Gastroesophageal sphincter (tissue), 4 donors: Measurements from ENCODE around the gene GSG1L2. TPM values are rescaled to one million over a fixed set of nuclear protein-coding genes. Genes with fewer than 3 reads are reported as not detected.
A peak's percentile ranks its signal among the peaks of the same experiment; 100 is the strongest.

ENCODE experiments used
- ATAC-seq: fragments of 150-250 bp; one replicate; pipeline ENCODE4 v1.9.1; 2016; ENCODE audit warnings: mild to moderate bottlenecking, moderate library complexity
- H3K27ac ChIP-seq, 4 donors: fragments of 200-600 bp; sonication (generic) in 3 of 4; 1 replicate in 3 of 4; 2 replicates in 1 of 4; pipeline ENCODE4 v1.5.1; 2016 to 2019
- H3K27me3 ChIP-seq: fragments of 200-600 bp; sonication (generic); one replicate; pipeline ENCODE4 v1.5.1; 2019
- H3K36me3 ChIP-seq, 2 donors: fragments of 200-600 bp; sonication (generic); one replicate each; pipeline ENCODE4 v1.5.1; 2019; ENCODE audit warnings: control low read depth in 1 of 2
- H3K4me1 ChIP-seq, 3 donors: fragments of 200-600 bp; sonication (generic); 1 replicate in 2 of 3; 2 replicates in 1 of 3; pipeline ENCODE4 v1.5.1; 2016 to 2019; ENCODE audit warnings: control low read depth in 2 of 3
- H3K4me3 ChIP-seq, 2 donors: fragments of 200-600 bp; sonication (generic); one replicate each; pipeline ENCODE4 v1.5.1; 2019; ENCODE audit warnings: mild to moderate bottlenecking in 1 of 2, moderate library complexity in 1 of 2
- H3K9me3 ChIP-seq, 3 donors: fragments of 200-600 bp; sonication (generic); one replicate each; pipeline ENCODE4 v1.5.1; 2017 to 2019; ENCODE audit warnings: control low read depth in 2 of 3
- EP300 ChIP-seq: sonication (generic); formaldehyde crosslinking; IDR thresholded peaks from one replicate; pipeline ENCODE4 v1.6.1; 2017; ENCODE audit warnings: antibody characterized with exemption, mild to moderate bottlenecking
- POLR2A ChIP-seq, 2 donors: fragments of 450-650 bp; IDR thresholded peaks; one replicate each; pipeline ENCODE4 v1.6.1; 2017; ENCODE audit warnings: antibody characterized with exemption in 2 of 2, mild to moderate bottlenecking in 2 of 2, moderate library complexity in 1 of 2
- POLR2AphosphoS5 ChIP-seq: sonication (generic); formaldehyde crosslinking; IDR thresholded peaks from one replicate; pipeline ENCODE4 v1.6.1; 2017; ENCODE audit warnings: antibody characterized with exemption
- WGBS, 2 donors: methylation state at CpG; one replicate each; pipeline ENCODE4 v1.1.5; 2018; ENCODE audit warnings: low coverage in 1 of 2; 5-methylcytosine and 5-hydroxymethylcytosine counted together
- total RNA-seq, 4 donors: library from RNA; depleted of rRNA; stranded (reverse); fragments of >200 nt; gene quantifications; one replicate each; pipeline ENCODE4 v1.1.0, GENCODE V29; 2016
- TF ChIP-seq, protein P1 (sequence below), 4 experiments: fragments of 200-600 bp in 2 of 4; fragments of 450-650 bp in 2 of 4; sonication (generic) in 1 of 4; IDR thresholded peaks; one replicate each; pipeline ENCODE4 v1.5.1; 2017 to 2019; ENCODE audit warnings: antibody characterized with exemption in 4 of 4, mild to moderate bottlenecking in 2 of 4, moderate library complexity in 2 of 4

Gene GSG1L2
- total RNA-seq, 4 donors from 2014 or later = not detected

DNA sequence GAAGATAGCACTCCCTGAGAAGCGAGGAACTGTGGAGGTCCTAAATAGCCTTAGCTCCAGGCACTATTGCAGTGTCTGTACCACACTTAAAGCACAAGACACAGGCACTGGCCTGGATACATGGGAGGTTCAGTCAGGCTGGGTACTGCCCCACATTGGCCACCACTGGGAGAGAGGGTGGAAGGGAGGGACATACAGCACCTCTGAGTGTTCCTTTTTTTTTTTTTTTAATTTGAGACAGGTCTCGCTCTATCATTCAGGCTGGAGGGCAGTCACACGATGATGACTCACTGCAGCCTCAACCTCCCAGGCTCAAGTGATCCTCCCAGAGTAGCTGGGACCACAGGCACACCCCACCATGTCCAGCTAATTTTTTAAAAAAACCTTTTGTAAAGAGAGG, 1.4 kb downstream of the GSG1L2 start:
- Histone ChIP-seq H3K9me3 (no peaks in the 10 kb centered on the region), H3K27me3 (no peaks in the 10 kb centered on the region)

DNA sequence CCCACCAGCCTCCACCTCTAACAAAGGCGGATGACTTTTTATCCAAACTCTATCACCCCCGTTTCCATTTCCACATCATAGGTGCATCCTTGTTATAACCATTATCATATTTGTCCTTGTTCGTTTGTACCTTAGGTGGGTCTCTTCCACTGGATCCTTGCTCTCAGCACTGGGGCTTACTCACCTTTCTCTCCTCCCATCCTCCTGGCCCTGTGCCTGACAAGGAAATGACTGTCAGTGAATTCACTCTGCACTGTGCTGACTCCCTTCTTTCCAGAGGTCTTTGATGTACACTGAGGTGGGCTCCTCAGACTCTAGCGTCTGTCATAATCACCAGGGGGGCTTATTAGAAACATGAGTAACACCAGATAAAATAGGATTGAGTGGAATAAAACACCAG, 3.1 kb downstream of the GSG1L2 start:
- Histone ChIP-seq H3K27ac (no peak overlapping the region), H3K4me1 (peaks cover 0 to 17% (median 0%) of the 10 kb centered on the region in 3 donors), H3K27me3 (no peaks in the 10 kb centered on the region), H3K9me3 (no peaks in the 10 kb centered on the region), H3K4me3 (no peak overlapping the region), H3K36me3 (no peaks in the 10 kb centered on the region)
- WGBS, 2 donors = 51 to 64% methylated on average over 2 to 4 of the region's 4 CpGs
- no peak for ATAC-seq
- TF ChIP-seq EP300 (no peak), POLR2A (IDR thresholded peaks at IDR 0.05) (no peak), POLR2AphosphoS5 (no peak)

More for the DNA sequence above, 1.4 kb downstream of the GSG1L2 start:
- ATAC-seq = no peak
- Histone ChIP-seq H3K4me1 (peaks cover 0 to 24% (median 0%) of the 10 kb centered on the region in 3 donors), H3K36me3 (no peaks in the 10 kb centered on the region), H3K27ac (peak overlapping the region in 1 of 4 donors; percentile 46), H3K4me3 (no peak overlapping the region)
- WGBS, 2 donors = 47 to 89% methylated on average over 1 to 3 of the region's 3 CpGs
- TF ChIP-seq EP300 (no peak), POLR2AphosphoS5 (no peak), POLR2A (IDR thresholded peaks at IDR 0.05) (no peak)
- TF ChIP-seq, protein P1, sequence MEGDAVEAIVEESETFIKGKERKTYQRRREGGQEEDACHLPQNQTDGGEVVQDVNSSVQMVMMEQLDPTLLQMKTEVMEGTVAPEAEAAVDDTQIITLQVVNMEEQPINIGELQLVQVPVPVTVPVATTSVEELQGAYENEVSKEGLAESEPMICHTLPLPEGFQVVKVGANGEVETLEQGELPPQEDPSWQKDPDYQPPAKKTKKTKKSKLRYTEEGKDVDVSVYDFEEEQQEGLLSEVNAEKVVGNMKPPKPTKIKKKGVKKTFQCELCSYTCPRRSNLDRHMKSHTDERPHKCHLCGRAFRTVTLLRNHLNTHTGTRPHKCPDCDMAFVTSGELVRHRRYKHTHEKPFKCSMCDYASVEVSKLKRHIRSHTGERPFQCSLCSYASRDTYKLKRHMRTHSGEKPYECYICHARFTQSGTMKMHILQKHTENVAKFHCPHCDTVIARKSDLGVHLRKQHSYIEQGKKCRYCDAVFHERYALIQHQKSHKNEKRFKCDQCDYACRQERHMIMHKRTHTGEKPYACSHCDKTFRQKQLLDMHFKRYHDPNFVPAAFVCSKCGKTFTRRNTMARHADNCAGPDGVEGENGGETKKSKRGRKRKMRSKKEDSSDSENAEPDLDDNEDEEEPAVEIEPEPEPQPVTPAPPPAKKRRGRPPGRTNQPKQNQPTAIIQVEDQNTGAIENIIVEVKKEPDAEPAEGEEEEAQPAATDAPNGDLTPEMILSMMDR (IDR thresholded peaks at IDR 0.05) = no peak

DNA sequence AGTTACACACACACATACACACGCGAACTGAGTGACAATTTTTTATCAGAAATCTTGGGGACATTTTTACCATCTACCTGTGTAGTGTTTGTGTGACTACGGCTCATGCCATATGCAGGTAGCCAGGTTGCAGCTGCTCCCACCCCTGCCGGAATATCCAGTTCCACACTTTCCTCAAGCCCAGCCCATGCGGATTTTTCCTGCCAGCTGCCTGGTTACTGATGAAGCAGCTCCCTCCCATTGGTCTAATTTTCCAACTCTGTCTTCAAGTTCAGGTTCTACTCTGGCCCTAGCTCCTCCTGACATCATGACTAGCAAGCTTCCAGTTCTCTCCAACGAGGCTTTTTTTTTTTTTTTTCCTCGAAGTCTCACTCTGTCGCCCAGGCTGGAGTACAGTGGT, 4.8 kb downstream of the GSG1L2 start:
- ATAC-seq = peak; percentile 80
- Histone ChIP-seq H3K4me3 (no peak overlapping the region), H3K9me3 (no peaks in the 10 kb centered on the region), H3K27me3 (no peaks in the 10 kb centered on the region), H3K27ac (no peak overlapping the region), H3K4me1 (peaks cover 0 to 17% (median 0%) of the 10 kb centered on the region in 3 donors), H3K36me3 (no peaks in the 10 kb centered on the region)
- TF ChIP-seq POLR2AphosphoS5 (no peak), POLR2A (IDR thresholded peaks at IDR 0.05) (no peak), EP300 (no peak)
- TF ChIP-seq, protein P1 (IDR thresholded peaks at IDR 0.05) = no peak
- WGBS, 2 donors = 34 to 55% methylated on average over 5 to 8 of the region's 8 CpGs

DNA sequence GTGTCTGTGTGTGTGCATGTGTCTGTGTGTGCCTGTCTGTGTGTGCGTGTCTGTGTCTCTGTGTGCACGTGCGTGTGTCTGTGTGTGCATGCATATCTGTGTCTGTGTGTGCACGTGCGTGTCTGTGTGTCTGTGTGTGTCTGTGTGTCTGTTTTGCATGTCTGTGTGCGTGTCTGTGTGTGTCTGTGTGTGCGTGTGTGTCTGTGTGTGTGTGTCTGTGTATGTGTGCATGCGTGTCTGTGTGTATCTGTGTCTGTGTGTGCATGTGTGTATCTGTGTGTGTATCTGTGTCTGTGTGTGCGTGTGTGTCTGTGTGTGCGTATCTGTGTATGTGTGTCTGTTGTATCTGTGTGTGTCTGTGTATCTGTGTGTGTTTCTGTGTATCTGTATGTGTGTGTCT, 5.4 kb downstream of the GSG1L2 start:
- Histone ChIP-seq H3K27ac (no peak overlapping the region), H3K36me3 (no peaks in the 10 kb centered on the region), H3K4me3 (no peak overlapping the region), H3K9me3 (no peaks in the 10 kb centered on the region), H3K27me3 (no peaks in the 10 kb centered on the region), H3K4me1 (peaks cover 0 to 14% (median 0%) of the 10 kb centered on the region in 3 donors)
- ATAC-seq = no peak
- WGBS, 2 donors = 61 to 80% methylated on average over 1 to 2 of the region's 10 CpGs
- TF ChIP-seq, protein P1 (IDR thresholded peaks at IDR 0.05) = no peak
- TF ChIP-seq POLR2AphosphoS5 = no peak
- no peak for TF ChIP-seq POLR2A (IDR thresholded peaks at IDR 0.05)
- no peak for TF ChIP-seq EP300

DNA sequence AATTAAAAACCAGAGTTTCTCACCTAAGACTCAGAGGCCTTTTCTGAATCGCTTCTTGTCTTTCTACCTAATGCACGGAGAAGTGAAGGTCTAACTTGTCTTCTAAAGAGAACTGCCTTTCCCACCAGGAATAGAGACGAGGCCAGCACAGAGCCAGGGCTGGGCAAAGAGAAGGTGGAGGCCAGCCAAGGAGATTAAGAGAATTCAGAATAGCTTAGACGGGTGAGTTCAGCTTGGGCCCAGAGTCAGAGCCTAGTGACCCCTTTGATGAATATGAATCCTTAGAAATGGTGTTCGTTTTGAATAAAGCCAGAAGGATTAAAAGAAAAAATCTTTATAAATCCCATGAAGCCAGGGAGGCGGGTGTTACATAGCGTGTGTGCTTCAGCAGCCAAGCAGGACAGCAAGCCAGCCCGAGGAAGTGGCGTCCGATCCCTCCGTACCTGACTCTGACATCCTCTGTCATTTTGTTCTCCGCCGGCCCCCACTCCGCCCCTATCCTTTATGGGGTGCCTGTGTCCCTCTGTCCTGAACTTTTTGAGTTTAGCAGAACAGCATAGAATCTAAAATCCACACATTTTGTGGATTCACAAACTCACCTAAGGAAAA, 7.4 kb downstream of the GSG1L2 start:
- no peaks in the 10 kb centered on the region for H3K9me3 ChIP-seq

More for the DNA sequence above, 7.4 kb downstream of the GSG1L2 start:
- Histone ChIP-seq H3K4me1 (no peaks in the 10 kb centered on the region), H3K27me3 (no peaks in the 10 kb centered on the region), H3K36me3 (no peaks in the 10 kb centered on the region), H3K27ac (no peak overlapping the region), H3K4me3 (no peak overlapping the region)
- TF ChIP-seq POLR2A (IDR thresholded peaks at IDR 0.05) = no peak
- TF ChIP-seq, protein P1 (IDR thresholded peaks at IDR 0.05) = no peak
- no peak for TF ChIP-seq POLR2AphosphoS5
- no peak for TF ChIP-seq EP300
- WGBS, 2 donors = 63 to 80% methylated on average over 11 to 14 of the region's 14 CpGs
- no peak for ATAC-seq
